ENCODE measurements around the gene GJA3.
A peak's percentile ranks its signal among the peaks of the same experiment; 100 is the strongest.

Gene GJA3

GRCh38 chr13:20126541-20127261, 34.2 kb downstream of the GJA3 start:
- no peaks in the 10 kb centered on the region for H3K4me1 Mint-ChIP-seq
- no peaks in the 10 kb centered on the region for H3K36me3 Mint-ChIP-seq (ENCODE audit: low read depth)
- TF ChIP-seq CTCF (IDR thresholded peaks at IDR 0.05): no peak
- H3K27me3 Mint-ChIP-seq (ENCODE audit: low read depth, poor library complexity): peaks cover 33% of the 10 kb centered on the region
- H3K9me3 Mint-ChIP-seq: no peaks in the 10 kb centered on the region
- no peak overlapping the region for H3K4me3 Mint-ChIP-seq
- DNase-seq: no peak
- no peak overlapping the region for H3K27ac Mint-ChIP-seq

- Mint-ChIP-seq H3K9me3 (no peaks in the 10 kb centered on the region), H3K27me3 (ENCODE audit: low read depth, poor library complexity) (peaks cover 33% of the 10 kb centered on the region), H3K4me3 (no peak overlapping the region), H3K27ac (no peak overlapping the region), H3K36me3 (ENCODE audit: low read depth) (no peaks in the 10 kb centered on the region), H3K4me1 (peaks cover 7% of the 10 kb centered on the region)
- no peak for DNase-seq
- TF ChIP-seq CTCF (IDR thresholded peaks at IDR 0.05): no peak
Measured at GRCh38 chr13:20125783-20126165, 35.1 kb downstream of the GJA3 start.

GRCh38 chr13:20125129-20125782, 35.6 kb downstream of the GJA3 start:
- no peak overlapping the region for H3K27ac Mint-ChIP-seq
- peaks cover 38% of the 10 kb centered on the region for H3K27me3 Mint-ChIP-seq (ENCODE audit: low read depth, poor library complexity)
- H3K9me3 Mint-ChIP-seq: no peaks in the 10 kb centered on the region
- no peak for DNase-seq
- no peak for TF ChIP-seq CTCF (IDR thresholded peaks at IDR 0.05)
- H3K36me3 Mint-ChIP-seq (ENCODE audit: low read depth): no peaks in the 10 kb centered on the region
- H3K4me1 Mint-ChIP-seq: peaks cover 12% of the 10 kb centered on the region
- no peak overlapping the region for H3K4me3 Mint-ChIP-seq

GRCh38 chr13:20124303-20124702, 36.5 kb downstream of the GJA3 start:
- DNase-seq: no peak
- Mint-ChIP-seq H3K4me3 (no peak overlapping the region), H3K4me1 (peaks cover 22% of the 10 kb centered on the region), H3K36me3 (ENCODE audit: low read depth) (no peaks in the 10 kb centered on the region), H3K9me3 (no peaks in the 10 kb centered on the region), H3K27ac (no peak overlapping the region), H3K27me3 (ENCODE audit: low read depth, poor library complexity) (peaks cover 39% of the 10 kb centered on the region)
- TF ChIP-seq CTCF (IDR thresholded peaks at IDR 0.05): no peak

GRCh38 chr13:20121159-20121525, 39.7 kb downstream of the GJA3 start:
- Mint-ChIP-seq H3K9me3 (no peaks in the 10 kb centered on the region), H3K36me3 (ENCODE audit: low read depth) (no peaks in the 10 kb centered on the region), H3K27ac (no peak overlapping the region), H3K4me1 (peaks cover 30% of the 10 kb centered on the region), H3K4me3 (no peak overlapping the region), H3K27me3 (ENCODE audit: low read depth, poor library complexity) (peaks cover 38% of the 10 kb centered on the region)
- DNase-seq: no peak
- TF ChIP-seq CTCF (IDR thresholded peaks at IDR 0.05): no peak

GRCh38 chr13:20119960-20120359, 40.9 kb downstream of the GJA3 start:
- peaks cover 30% of the 10 kb centered on the region for H3K27me3 Mint-ChIP-seq (ENCODE audit: low read depth, poor library complexity)
- no peak for DNase-seq
- H3K36me3 Mint-ChIP-seq (ENCODE audit: low read depth): no peaks in the 10 kb centered on the region
- H3K4me1 Mint-ChIP-seq: peaks cover 30% of the 10 kb centered on the region
- H3K4me3 Mint-ChIP-seq: peak overlapping the region; percentile 74
- no peaks in the 10 kb centered on the region for H3K9me3 Mint-ChIP-seq
- H3K27ac Mint-ChIP-seq: peak overlapping the region; percentile 43
- no peak for TF ChIP-seq CTCF (IDR thresholded peaks at IDR 0.05)
